Neural progenitor cell (in vitro differentiated cells): ENCODE results near the gene TMEFF2.

Experiments used
- CTCF ChIP-seq: fragments of 200-600 bp; sonication (generic); IDR thresholded peaks from 2 replicates; pipeline ENCODE4 v1.5.1; 2017; ENCODE audit warnings: antibody characterized with exemption, mild to moderate bottlenecking
- EZH2 ChIP-seq: fragments of 200-600 bp; sonication (generic); IDR thresholded peaks from 2 replicates; pipeline ENCODE4 v1.6.1; 2017; ENCODE audit warnings: antibody characterized with exemption, mild to moderate bottlenecking, moderate library complexity
- EZH2phosphoT487 ChIP-seq: fragments of 200-600 bp; sonication (generic); IDR thresholded peaks from 2 replicates; pipeline ENCODE4 v1.6.1; 2017; ENCODE audit warnings: antibody characterized with exemption

DNA sequence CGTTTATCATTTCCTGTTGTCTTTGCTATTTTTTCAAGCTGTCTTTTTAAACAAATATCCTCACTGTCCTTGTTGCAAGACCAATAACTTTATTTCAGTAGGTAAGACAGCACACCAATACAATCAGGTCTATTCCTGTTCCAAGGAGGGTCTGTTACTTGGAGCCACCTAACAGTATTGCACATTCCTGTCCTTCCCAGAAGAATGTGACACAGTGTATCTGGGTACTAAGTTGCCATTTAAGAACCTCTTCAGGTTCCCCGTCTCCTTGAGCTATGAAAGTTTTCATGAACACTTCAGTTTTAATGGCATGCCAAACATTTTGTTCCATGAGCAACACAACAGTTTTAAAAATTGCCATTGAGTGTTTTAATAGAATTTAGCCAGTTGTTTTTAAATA is 209.0 kb downstream of the TMEFF2 start:
- TF ChIP-seq CTCF (no peak), EZH2 (no peak), EZH2phosphoT487 (no peak)
